ENCODE measurements around the gene DNAJC15.

The DNAJC15 gene

GRCh38 chr13:43077906-43078305 is 54.5 kb downstream of the DNAJC15 start:
- Histone ChIP-seq H3K36me3 (ENCODE audit: insufficient read depth, insufficient read length, low read length) (no peaks in the 10 kb centered on the region), H3K9me3 (ENCODE audit: insufficient read depth, low read length) (peaks cover 7% of the 10 kb centered on the region; the same call in 1 of the 2 replicates)

GRCh38 chr13:43078399-43078798 is 55.0 kb downstream of the DNAJC15 start:
- TF ChIP-seq SUZ12 (IDR thresholded peaks at IDR 0.05; ENCODE audit: extremely low read depth, insufficient read depth, insufficient read length) (no peak), ZNF274 (IDR thresholded peaks at IDR 0.05; ENCODE audit: low read depth, low read length) (no peak), YY1 (IDR thresholded peaks at IDR 0.05; ENCODE audit: insufficient read depth, insufficient read length) (no peak)

More at GRCh38 chr13:43077906-43078305, 54.5 kb downstream of the DNAJC15 start:
- no peak overlapping the region for H3K9ac ChIP-seq (ENCODE audit: insufficient read length, low read depth)
- no peaks in the 10 kb centered on the region for H3K4me1 ChIP-seq (ENCODE audit: insufficient read depth, insufficient read length)
- no peaks in the 10 kb centered on the region for H3K27me3 ChIP-seq (ENCODE audit: insufficient read depth, insufficient read length)
- TF ChIP-seq ZNF274 (IDR thresholded peaks at IDR 0.05; ENCODE audit: low read depth, low read length), result no peak
- no peak for TF ChIP-seq SUZ12 (IDR thresholded peaks at IDR 0.05; ENCODE audit: extremely low read depth, insufficient read depth, insufficient read length)
- no peak overlapping the region for H3K4me3 ChIP-seq (ENCODE audit: insufficient read length, low read depth)
- DNase-seq (ENCODE audit: low read depth, low spot score), result no peak

GRCh38 chr13:43079392-43079931 is 56.1 kb downstream of the DNAJC15 start:
- Histone ChIP-seq H3K4me1 (ENCODE audit: insufficient read depth, insufficient read length) (no peaks in the 10 kb centered on the region), H3K4me3 (ENCODE audit: insufficient read length, low read depth) (no peak overlapping the region), H3K9ac (ENCODE audit: insufficient read length, low read depth) (no peak overlapping the region), H3K27me3 (ENCODE audit: insufficient read depth, insufficient read length) (no peaks in the 10 kb centered on the region), H3K9me3 (ENCODE audit: insufficient read depth, low read length) (no peaks in the 10 kb centered on the region), H3K36me3 (ENCODE audit: insufficient read depth, insufficient read length, low read length) (no peaks in the 10 kb centered on the region)
- TF ChIP-seq YY1 (IDR thresholded peaks at IDR 0.05; ENCODE audit: insufficient read depth, insufficient read length) (no peak), ZNF274 (IDR thresholded peaks at IDR 0.05; ENCODE audit: low read depth, low read length) (no peak), SUZ12 (IDR thresholded peaks at IDR 0.05; ENCODE audit: extremely low read depth, insufficient read depth, insufficient read length) (no peak)
- DNase-seq (ENCODE audit: low read depth, low spot score), result no peak

More at GRCh38 chr13:43078399-43078798, 55.0 kb downstream of the DNAJC15 start:
- Histone ChIP-seq H3K27me3 (ENCODE audit: insufficient read depth, insufficient read length) (no peaks in the 10 kb centered on the region), H3K9me3 (ENCODE audit: insufficient read depth, low read length) (0 out of 2 replicates have a peak, but pooled peaks cover 2% of the 10 kb centered on the region), H3K9ac (ENCODE audit: insufficient read length, low read depth) (no peak overlapping the region), H3K36me3 (ENCODE audit: insufficient read depth, insufficient read length, low read length) (no peaks in the 10 kb centered on the region), H3K4me1 (ENCODE audit: insufficient read depth, insufficient read length) (no peaks in the 10 kb centered on the region), H3K4me3 (ENCODE audit: insufficient read length, low read depth) (no peak overlapping the region)
- DNase-seq (ENCODE audit: low read depth, low spot score), result no peak

- Histone ChIP-seq H3K27me3 (ENCODE audit: insufficient read depth, insufficient read length) (no peaks in the 10 kb centered on the region), H3K36me3 (ENCODE audit: insufficient read depth, insufficient read length, low read length) (no peaks in the 10 kb centered on the region), H3K9ac (ENCODE audit: insufficient read length, low read depth) (no peak overlapping the region), H3K9me3 (ENCODE audit: insufficient read depth, low read length) (no peaks in the 10 kb centered on the region), H3K4me1 (ENCODE audit: insufficient read depth, insufficient read length) (no peaks in the 10 kb centered on the region), H3K4me3 (ENCODE audit: insufficient read length, low read depth) (no peak overlapping the region)
- TF ChIP-seq ZNF274 (IDR thresholded peaks at IDR 0.05; ENCODE audit: low read depth, low read length) (no peak), YY1 (IDR thresholded peaks at IDR 0.05; ENCODE audit: insufficient read depth, insufficient read length) (no peak), SUZ12 (IDR thresholded peaks at IDR 0.05; ENCODE audit: extremely low read depth, insufficient read depth, insufficient read length) (no peak)
- no peak for DNase-seq (ENCODE audit: low read depth, low spot score)
These were observed 56.8 kb downstream of the DNAJC15 start for GRCh38 chr13:43080199-43080598.

- Histone ChIP-seq H3K36me3 (ENCODE audit: insufficient read depth, insufficient read length, low read length) (no peaks in the 10 kb centered on the region), H3K27me3 (ENCODE audit: insufficient read depth, insufficient read length) (no peaks in the 10 kb centered on the region), H3K9ac (ENCODE audit: insufficient read length, low read depth) (no peak overlapping the region), H3K9me3 (ENCODE audit: insufficient read depth, low read length) (no peaks in the 10 kb centered on the region), H3K4me3 (ENCODE audit: insufficient read length, low read depth) (no peak overlapping the region), H3K4me1 (ENCODE audit: insufficient read depth, insufficient read length) (no peaks in the 10 kb centered on the region)
- TF ChIP-seq YY1 (IDR thresholded peaks at IDR 0.05; ENCODE audit: insufficient read depth, insufficient read length) (no peak), SUZ12 (IDR thresholded peaks at IDR 0.05; ENCODE audit: extremely low read depth, insufficient read depth, insufficient read length) (no peak)
- DNase-seq (ENCODE audit: low read depth, low spot score), result no peak
These were observed 58.5 kb downstream of the DNAJC15 start for GRCh38 chr13:43081866-43082265.

GRCh38 chr13:43083750-43084149 is 60.4 kb downstream of the DNAJC15 start:
- no peak for TF ChIP-seq SUZ12 (IDR thresholded peaks at IDR 0.05; ENCODE audit: extremely low read depth, insufficient read depth, insufficient read length)
- TF ChIP-seq YY1 (IDR thresholded peaks at IDR 0.05; ENCODE audit: insufficient read depth, insufficient read length), result no peak
- no peak for TF ChIP-seq ZNF274 (IDR thresholded peaks at IDR 0.05; ENCODE audit: low read depth, low read length)
- Histone ChIP-seq H3K9ac (ENCODE audit: insufficient read length, low read depth) (no peak overlapping the region), H3K27me3 (ENCODE audit: insufficient read depth, insufficient read length) (no peaks in the 10 kb centered on the region)

GRCh38 chr13:43085545-43085944 is 62.2 kb downstream of the DNAJC15 start:
- no peak for DNase-seq (ENCODE audit: low read depth, low spot score)
- no peaks in the 10 kb centered on the region for H3K36me3 ChIP-seq (ENCODE audit: insufficient read depth, insufficient read length, low read length)

More at GRCh38 chr13:43083750-43084149, 60.4 kb downstream of the DNAJC15 start:
- Histone ChIP-seq H3K4me3 (ENCODE audit: insufficient read length, low read depth) (no peak overlapping the region), H3K36me3 (ENCODE audit: insufficient read depth, insufficient read length, low read length) (no peaks in the 10 kb centered on the region), H3K4me1 (ENCODE audit: insufficient read depth, insufficient read length) (no peaks in the 10 kb centered on the region), H3K9me3 (ENCODE audit: insufficient read depth, low read length) (no peaks in the 10 kb centered on the region)
- DNase-seq (ENCODE audit: low read depth, low spot score), result no peak

More at GRCh38 chr13:43085545-43085944, 62.2 kb downstream of the DNAJC15 start:
- Histone ChIP-seq H3K4me1 (ENCODE audit: insufficient read depth, insufficient read length) (no peaks in the 10 kb centered on the region), H3K4me3 (ENCODE audit: insufficient read length, low read depth) (no peak overlapping the region), H3K9ac (ENCODE audit: insufficient read length, low read depth) (no peak overlapping the region), H3K9me3 (ENCODE audit: insufficient read depth, low read length) (peaks cover 12% of the 10 kb centered on the region), H3K27me3 (ENCODE audit: insufficient read depth, insufficient read length) (no peaks in the 10 kb centered on the region)
- TF ChIP-seq SUZ12 (IDR thresholded peaks at IDR 0.05; ENCODE audit: extremely low read depth, insufficient read depth, insufficient read length), result no peak
- TF ChIP-seq ZNF274 (IDR thresholded peaks at IDR 0.05; ENCODE audit: low read depth, low read length), result no peak
- TF ChIP-seq YY1 (IDR thresholded peaks at IDR 0.05; ENCODE audit: insufficient read depth, insufficient read length), result no peak
